GM23248 (cell line): Measurements from ENCODE around the gene GRPEL1. TPM values are rescaled to one million over a fixed set of nuclear protein-coding genes. Genes with fewer than 3 reads are reported as not detected.
"Not testable (repeated sequence)": the region's sequence is repeated elsewhere in the genome, so short reads cannot be mapped to it uniquely, and the experiment has no call there.

Source experiments
- DNase-seq: peaks from one replicate; pipeline ENCODE4 v3.0.0-alpha.2; 2015
- H2AFZ ChIP-seq: fragments of 200-600 bp; sonication (generic); 2 replicates; pipeline ENCODE4 v1.6.1; 2016; ENCODE audit warnings: antibody characterized with exemption
- H3F3A ChIP-seq: fragments of 200-600 bp; sonication (generic); 2 replicates; pipeline ENCODE4 v1.6.1; 2016; ENCODE audit warnings: mild to moderate bottlenecking, antibody characterized with exemption, mixed run types; ENCODE audit not compliant: insufficient read depth
- H3K27ac ChIP-seq: fragments of 200-600 bp; sonication (generic); 2 replicates; pipeline ENCODE4 v1.5.1; 2016; ENCODE audit warnings: mild to moderate bottlenecking
- H3K27me3 ChIP-seq: fragments of 200-600 bp; sonication (generic); replicated peaks from 2 replicates; pipeline ENCODE4 v1.6.1; 2016; ENCODE audit warnings: mild to moderate bottlenecking; ENCODE audit not compliant: insufficient read depth
- H3K36me3 ChIP-seq: fragments of 200-600 bp; sonication (generic); 2 replicates; pipeline ENCODE4 v1.6.1; 2016; ENCODE audit warnings: low read depth, mild to moderate bottlenecking
- H3K4me1 ChIP-seq: fragments of 200-600 bp; sonication (generic); 2 replicates; pipeline ENCODE4 v1.6.1; 2016; ENCODE audit warnings: mild to moderate bottlenecking; ENCODE audit not compliant: insufficient read depth
- H3K4me2 ChIP-seq: fragments of 200-600 bp; sonication (generic); one replicate; pipeline ENCODE4 v1.6.1; 2016; ENCODE audit warnings: mild to moderate bottlenecking; ENCODE audit not compliant: unreplicated experiment
- H3K4me3 ChIP-seq: fragments of 200-600 bp; sonication (generic); 2 replicates; pipeline ENCODE4 v1.5.1; 2016; ENCODE audit warnings: mild to moderate bottlenecking
- H3K79me2 ChIP-seq: fragments of 200-600 bp; sonication (generic); 2 replicates; pipeline ENCODE4 v1.6.1; 2016; ENCODE audit warnings: mild to moderate bottlenecking; ENCODE audit not compliant: insufficient read depth
- H3K9ac ChIP-seq: fragments of 200-600 bp; sonication (generic); 2 replicates; pipeline ENCODE4 v1.6.1; 2016; ENCODE audit warnings: mild to moderate bottlenecking
- H3K9me2 ChIP-seq: fragments of 200-600 bp; sonication (generic); 2 replicates; pipeline ENCODE4 v1.6.1; 2016; ENCODE audit warnings: mixed run types, mild to moderate bottlenecking, moderate library complexity; ENCODE audit not compliant: insufficient read depth
- H3K9me3 ChIP-seq: fragments of 200-600 bp; sonication (generic); one replicate; pipeline ENCODE4 v1.6.1; 2017; ENCODE audit warnings: low read depth
- H4K20me1 ChIP-seq: fragments of 200-600 bp; sonication (generic); 2 replicates; pipeline ENCODE4 v1.6.0; 2016; ENCODE audit not compliant: insufficient read depth
- EZH2 ChIP-seq: fragments of 200-600 bp; sonication (generic); IDR thresholded peaks from 2 replicates; pipeline ENCODE4 v1.6.1; 2018; ENCODE audit warnings: antibody characterized with exemption, mild to moderate bottlenecking; ENCODE audit not compliant: insufficient read depth, poor library complexity, severe bottlenecking
- EZH2phosphoT487 ChIP-seq: fragments of 200-600 bp; sonication (generic); IDR thresholded peaks from 2 replicates; pipeline ENCODE4 v1.6.1; 2018; ENCODE audit warnings: antibody characterized with exemption, moderate library complexity, mild to moderate bottlenecking, low read depth; ENCODE audit not compliant: insufficient read depth
- WGBS, 2 experiments: methylation state at CpG; one replicate each; pipeline ENCODE4 v1.1.6; 2015 to 2017; ENCODE audit warnings: low lambda C conversion rate in 2 of 2, low coverage in 1 of 2; ENCODE audit errors: missing lambda C conversion rate in 2 of 2; 5-methylcytosine and 5-hydroxymethylcytosine counted together
- in situ Hi-C: fragments of 300-500 bp; cut with MboI; formaldehyde crosslinking; loops from 2 replicates; pipeline ENCODE4 v1.15.0; 2020
- polyA plus RNA-seq: library from polyadenylated mRNA; unstranded; fragments of >200 nt; fragmentation: Nextera tagmentation; extraction: Ambion mirVana; gene quantifications from 2 replicates; pipeline ENCODE4 v1.2.1, GENCODE V29; 2016
- total RNA-seq: library from RNA; depleted of rRNA; stranded (reverse); fragments of >200 nt; shearing (Covaris generic); gene quantifications from 2 replicates; pipeline ENCODE4 v1.2.3, GENCODE V29; 2014

GRPEL1 gene
- total and polyA plus RNA-seq, 2 experiments from 2014 or later, result 41.8 to 85.5 TPM

- H3K4me1 ChIP-seq, result no peaks in the 10 kb centered on the region
- H3K79me2 ChIP-seq, result no peaks in the 10 kb centered on the region
- no peak overlapping the region for H3K4me3 ChIP-seq
- H3K9me2 ChIP-seq, result no peaks in the 10 kb centered on the region
- in situ Hi-C loops, result no loop called here
- no peaks in the 10 kb centered on the region for H4K20me1 ChIP-seq
- H3F3A ChIP-seq, result no peaks in the 10 kb centered on the region
- H3K27ac ChIP-seq, result no peak overlapping the region
- no peaks in the 10 kb centered on the region for H3K9me3 ChIP-seq
- no peak overlapping the region for H3K9ac ChIP-seq
- WGBS, 2 experiments, result 13 to 26% methylated on average over 1 of the region's 1 CpG
- TF ChIP-seq EZH2phosphoT487, result no peak
- TF ChIP-seq EZH2, result no peak
- no peaks in the 10 kb centered on the region for H3K36me3 ChIP-seq
- H3K4me2 ChIP-seq, result no peak overlapping the region
- DNase-seq, result no peak
- H3K27me3 ChIP-seq, result peaks cover 54% of the 10 kb centered on the region
- H2AFZ ChIP-seq, result no peak overlapping the region
These were observed 18.5 kb upstream of the GRPEL1 start for GRCh38 chr4:7086384-7086783.

- H3K4me2 ChIP-seq, H3K9me3 ChIP-seq, H3K79me2 ChIP-seq, H3K36me3 ChIP-seq, H3K9me2 ChIP-seq, H3K4me1 ChIP-seq, H3K9ac ChIP-seq, in situ Hi-C loops, H2AFZ ChIP-seq, H3K27ac ChIP-seq, DNase-seq, H4K20me1 ChIP-seq, H3F3A ChIP-seq, H3K4me3 ChIP-seq: not testable (repeated sequence)
- 45 to 51% methylated on average over 9 of the region's 9 CpGs for WGBS, 2 experiments
- peaks cover 57% of the 10 kb centered on the region for H3K27me3 ChIP-seq
These were observed 16.7 kb upstream of the GRPEL1 start for GRCh38 chr4:7084564-7084961.

GRCh38 chr4:7083597-7084563 lies 16.0 kb upstream of the GRPEL1 start:
- Histone ChIP-seq H3K9ac (no peak overlapping the region), H3K4me3 (no peak overlapping the region), H3K79me2 (no peaks in the 10 kb centered on the region), H4K20me1 (no peaks in the 10 kb centered on the region), H3K36me3 (no peaks in the 10 kb centered on the region), H3F3A (no peaks in the 10 kb centered on the region), H3K9me2 (no peaks in the 10 kb centered on the region), H2AFZ (no peak overlapping the region), H3K27ac (no peak overlapping the region), H3K27me3 (peaks cover 55% of the 10 kb centered on the region), H3K4me2 (no peak overlapping the region), H3K4me1 (no peaks in the 10 kb centered on the region), H3K9me3 (no peaks in the 10 kb centered on the region)
- TF ChIP-seq EZH2phosphoT487 (no peak), EZH2 (no peak)
- in situ Hi-C loops, result no loop called here
- no peak for DNase-seq
- WGBS, 2 experiments, result 31 to 46% methylated on average over 9 of the region's 9 CpGs

GRCh38 chr4:7079909-7080308 lies 12.0 kb upstream of the GRPEL1 start:
- in situ Hi-C loops, result loop anchor here (10.0 kb wide), 1 partner anchor 365 kb away; the partner anchor contains the start of gene BLOC1S4
- 59% methylated on average over 2 of the region's 2 CpGs for WGBS, 2 experiments
- not testable (repeated sequence) for H3K27ac ChIP-seq, H3K4me3 ChIP-seq, H3K9ac ChIP-seq, H3F3A ChIP-seq, H3K79me2 ChIP-seq, H2AFZ ChIP-seq, H3K9me3 ChIP-seq, H3K36me3 ChIP-seq, H4K20me1 ChIP-seq, H3K4me2 ChIP-seq, H3K4me1 ChIP-seq, H3K9me2 ChIP-seq, DNase-seq
- H3K27me3 ChIP-seq, result peaks cover 39% of the 10 kb centered on the region

- H3K4me2 ChIP-seq, H3K9me2 ChIP-seq, H3K9me3 ChIP-seq, DNase-seq, H3K79me2 ChIP-seq, H3K27ac ChIP-seq, H3K36me3 ChIP-seq, H4K20me1 ChIP-seq, H3K9ac ChIP-seq, H3F3A ChIP-seq, H3K4me1 ChIP-seq, H2AFZ ChIP-seq, H3K4me3 ChIP-seq: not testable (repeated sequence)
- in situ Hi-C loops, result loop anchor here (10.0 kb wide), 1 partner anchor 365 kb away; the partner anchor contains the start of gene BLOC1S4
- H3K27me3 ChIP-seq, result peaks cover 35% of the 10 kb centered on the region
These were observed 11.6 kb upstream of the GRPEL1 start for GRCh38 chr4:7079483-7079882.
